GM21723 (cell line): Measurements from ENCODE around the gene PPP1R2B.
"Not testable (repeated sequence)": the region's sequence is repeated elsewhere in the genome, so short reads cannot be mapped to it uniquely, and the experiment has no call there.

Experiments used
- ATAC-seq: cut with Tn5 transposase; IDR thresholded peaks from one replicate; pipeline ENCODE4 v1.9.1; 2021; ENCODE audit warnings: mild to moderate bottlenecking, moderate library complexity; ENCODE audit not compliant: unreplicated experiment

The PPP1R2B gene

GRCh38 chr5:156850206-156850751 lies at the start of gene PPP1R2B:
Gene PPP1R2B, plus strand, starts transcription at chr5:156850295. Its CDS starts 268 bp downstream, at chr5:156850563.
- ATAC-seq, result no peak

GRCh38 chr5:156800929-156801328 lies 49.2 kb upstream of the PPP1R2B start:
- no peak for ATAC-seq

GRCh38 chr5:156802501-156802900 lies 47.6 kb upstream of the PPP1R2B start:
- ATAC-seq, result no peak

- no peak for ATAC-seq
Measured at GRCh38 chr5:156803404-156803803, 46.7 kb upstream of the PPP1R2B start.

- ATAC-seq, result no peak
Measured at GRCh38 chr5:156812959-156813358, 37.1 kb upstream of the PPP1R2B start.

GRCh38 chr5:156815988-156816599 lies 34.0 kb upstream of the PPP1R2B start:
- ATAC-seq, result no peak

- ATAC-seq, result no peak
Measured at GRCh38 chr5:156819537-156819936, 30.6 kb upstream of the PPP1R2B start.

- no peak for ATAC-seq
Measured at GRCh38 chr5:156819967-156820581, 30.0 kb upstream of the PPP1R2B start.

- ATAC-seq, result no peak
Measured at GRCh38 chr5:156824241-156824640, 25.9 kb upstream of the PPP1R2B start.

GRCh38 chr5:156824800-156825199 lies 25.3 kb upstream of the PPP1R2B start:
- no peak for ATAC-seq

- peak; percentile 26 for ATAC-seq
Measured at GRCh38 chr5:156825688-156826087, 24.4 kb upstream of the PPP1R2B start.

- ATAC-seq, result peak; percentile 92
Measured at GRCh38 chr5:156826150-156826549, 23.9 kb upstream of the PPP1R2B start.

GRCh38 chr5:156834916-156835315 lies 15.2 kb upstream of the PPP1R2B start:
- no peak for ATAC-seq

- peak; percentile 72 for ATAC-seq
Measured at GRCh38 chr5:156835905-156836304, 14.2 kb upstream of the PPP1R2B start.

- no peak for ATAC-seq
Measured at GRCh38 chr5:156836846-156837245, 13.2 kb upstream of the PPP1R2B start.

- no peak for ATAC-seq
Measured at GRCh38 chr5:156838961-156839360, 11.1 kb upstream of the PPP1R2B start.

- ATAC-seq, result no peak
Measured at GRCh38 chr5:156841737-156842136, 8.4 kb upstream of the PPP1R2B start.

GRCh38 chr5:156846914-156847313 lies 3.2 kb upstream of the PPP1R2B start:
- ATAC-seq, result no peak

- not testable (repeated sequence) for ATAC-seq
Measured at GRCh38 chr5:156848447-156848846, 1.6 kb upstream of the PPP1R2B start.

GRCh38 chr5:156851880-156852279 lies 1.8 kb downstream of the PPP1R2B start:
- ATAC-seq, result no peak

- ATAC-seq, result not testable (repeated sequence)
Measured at GRCh38 chr5:156853055-156853454, 3.0 kb downstream of the PPP1R2B start.

- no peak for ATAC-seq
Measured at GRCh38 chr5:156865427-156865826, 15.3 kb downstream of the PPP1R2B start.

GRCh38 chr5:156870498-156870839 lies 20.4 kb downstream of the PPP1R2B start:
- no peak for ATAC-seq
